GM18907 (cell line): ENCODE measurements around the gene ETS1.

Experiments used
- ATAC-seq: cut with Tn5 transposase; IDR thresholded peaks from one replicate; pipeline ENCODE4 v1.9.1; 2021; ENCODE audit warnings: mild to moderate bottlenecking, moderate library complexity; ENCODE audit not compliant: unreplicated experiment

Gene ETS1

DNA sequence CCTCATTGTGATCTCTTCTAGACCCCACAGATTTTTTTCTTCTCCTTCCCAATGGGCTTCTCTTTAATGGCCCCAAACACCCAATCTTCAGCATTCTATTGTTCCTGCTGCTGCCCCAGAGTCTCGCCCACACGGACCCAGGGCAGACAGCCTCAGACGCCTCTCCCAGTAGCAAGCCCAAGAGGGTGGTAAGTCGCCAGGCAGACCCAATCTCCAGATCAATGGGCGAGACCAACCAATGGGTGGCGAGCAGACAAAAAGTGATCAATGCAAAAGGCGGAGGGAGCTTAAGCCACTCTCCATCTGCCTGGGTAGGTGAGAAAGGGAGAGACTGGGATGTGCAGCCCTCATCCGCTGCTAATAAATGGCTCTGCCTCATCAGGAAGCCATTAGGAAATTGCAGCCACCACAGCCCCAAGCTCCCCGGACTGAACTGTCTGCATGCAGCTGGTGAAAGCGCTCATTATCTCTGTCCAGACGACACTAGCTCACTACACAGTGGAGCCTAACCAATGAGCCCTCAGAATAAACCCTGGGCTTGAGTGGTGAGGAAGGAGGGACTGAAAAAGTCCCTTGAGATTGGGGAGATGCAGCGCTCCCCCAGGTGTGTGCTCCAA lies 81.8 kb downstream of the ETS1 start:
- no peak for ATAC-seq

DNA sequence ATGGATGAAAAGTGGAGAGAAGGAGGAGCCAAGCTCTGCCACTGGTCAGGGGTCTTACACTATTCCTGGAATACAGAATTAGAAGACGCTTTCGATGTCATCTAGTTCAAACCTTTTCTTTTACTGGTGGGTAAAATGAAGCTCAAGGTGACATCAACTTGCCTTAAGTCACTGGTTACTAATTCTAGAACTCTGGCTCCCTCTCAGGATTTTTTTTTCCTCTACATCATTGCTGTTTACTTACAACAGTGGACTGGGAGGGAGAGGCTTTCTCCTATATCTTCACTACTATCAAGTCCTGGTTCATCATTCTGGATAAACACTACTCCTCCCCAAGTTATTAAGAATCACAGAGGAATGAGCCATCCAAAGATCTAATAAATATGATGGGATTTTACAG lies 82.9 kb downstream of the ETS1 start:
- ATAC-seq, result no peak

GRCh38 chr11:128503245-128503991 lies 83.9 kb downstream of the ETS1 start:
- ATAC-seq, result no peak

DNA sequence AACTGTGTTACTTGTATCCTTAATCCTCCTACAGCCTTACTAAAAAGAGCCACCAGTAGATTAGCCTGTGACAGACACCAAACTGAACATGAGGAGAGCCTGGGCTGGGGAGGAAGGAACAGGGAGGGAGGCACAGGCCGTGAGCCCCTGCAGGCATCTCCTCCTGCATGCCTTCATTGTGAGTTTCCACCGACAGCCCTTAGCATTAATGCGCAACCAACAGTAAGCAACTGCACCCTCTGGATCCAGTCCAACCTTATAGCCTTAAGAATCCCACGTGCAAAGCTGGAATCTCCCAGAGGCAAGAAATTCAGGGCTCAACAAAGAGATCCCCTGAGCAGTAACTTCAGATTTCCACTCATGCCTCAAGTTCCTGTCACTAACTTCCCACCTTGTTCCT lies 84.6 kb downstream of the ETS1 start:
- ATAC-seq, result no peak

GRCh38 chr11:128501632-128502549 lies 85.5 kb downstream of the ETS1 start:
- ATAC-seq, result no peak

DNA sequence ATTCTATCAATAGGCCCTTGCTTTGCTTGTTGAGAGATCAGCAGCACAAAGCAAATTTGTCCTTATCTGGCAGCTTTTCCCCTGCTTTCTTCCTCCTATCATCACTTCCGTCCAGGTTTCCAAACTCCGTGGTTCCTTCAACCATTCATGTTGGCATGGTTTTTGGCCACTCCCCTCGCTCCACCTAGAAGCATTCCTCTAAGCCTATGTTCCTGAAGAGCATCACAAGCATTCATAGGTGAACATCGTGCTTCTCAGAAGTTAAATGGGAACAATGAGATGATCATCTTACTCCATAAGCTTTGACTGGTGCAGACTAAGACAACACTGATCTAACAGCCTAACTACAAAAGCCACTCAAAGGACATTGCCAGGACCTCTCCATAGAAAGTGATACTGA lies 86.3 kb downstream of the ETS1 start:
- ATAC-seq, result no peak

- no peak for ATAC-seq
These were observed 86.9 kb downstream of the ETS1 start for GRCh38 chr11:128500493-128500892.

- ATAC-seq, result no peak
These were observed 87.6 kb downstream of the ETS1 start for GRCh38 chr11:128499613-128500253.

DNA sequence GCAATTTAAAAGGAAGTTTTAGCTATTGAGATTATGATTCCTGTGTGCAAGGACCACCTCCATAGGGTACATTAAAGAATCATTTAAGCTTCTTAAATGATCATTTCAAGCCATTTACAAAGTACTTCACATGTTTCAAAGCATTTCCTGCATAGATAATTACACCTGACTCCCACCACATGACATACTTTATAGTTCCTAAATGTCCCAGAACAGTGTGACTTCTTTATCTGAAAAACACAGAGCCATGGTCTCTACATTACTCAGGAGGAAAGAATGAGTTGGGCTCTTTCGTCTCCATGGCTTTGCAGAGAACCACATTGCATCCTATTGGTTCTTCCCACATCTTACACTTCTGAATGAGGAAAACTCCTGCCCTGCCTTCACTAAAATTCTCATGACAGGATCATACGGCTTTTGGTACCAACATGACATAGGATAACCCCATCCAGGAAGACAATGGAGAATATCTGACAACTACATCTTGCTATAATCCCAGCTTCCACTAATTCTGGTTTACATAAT lies 88.6 kb downstream of the ETS1 start:
- no peak for ATAC-seq

GRCh38 chr11:128497776-128498095 lies 89.6 kb downstream of the ETS1 start:
- no peak for ATAC-seq

DNA sequence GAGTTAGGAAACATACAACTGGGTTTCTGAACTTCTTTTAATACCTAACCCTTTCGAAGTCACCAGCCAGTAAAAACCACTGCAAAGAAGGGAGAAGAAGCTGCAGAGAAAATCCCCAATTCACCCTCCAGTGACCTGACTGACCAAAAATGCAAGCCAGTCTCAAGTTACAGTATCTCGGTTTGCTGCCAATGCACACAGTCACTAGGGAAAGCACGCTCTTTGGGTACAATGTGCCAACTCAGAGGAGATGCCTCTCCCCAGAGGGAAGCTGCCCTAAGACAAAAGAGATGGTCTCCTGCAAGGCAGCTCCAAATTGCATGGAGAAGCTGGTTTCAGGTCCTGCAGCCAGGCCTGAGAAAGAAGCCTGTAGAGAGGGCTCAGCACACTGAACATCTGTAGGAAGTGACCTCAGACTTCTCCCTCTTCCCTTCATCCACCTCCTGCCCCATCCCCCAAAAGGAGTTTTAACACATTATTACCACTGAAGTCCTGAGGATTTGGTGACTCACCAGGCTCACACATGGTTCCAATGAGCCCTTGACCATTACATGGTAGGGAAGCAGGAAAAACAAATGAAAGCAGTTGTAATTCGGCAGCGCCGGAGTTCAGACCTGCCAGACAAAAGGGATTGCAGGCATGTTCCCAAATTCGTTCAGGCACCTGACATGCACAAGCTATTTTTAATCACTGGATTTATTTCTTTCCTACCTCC lies 90.1 kb downstream of the ETS1 start:
- ATAC-seq, result peak; percentile 85

GRCh38 chr11:128496692-128497060 lies 90.7 kb downstream of the ETS1 start:
- no peak for ATAC-seq

DNA sequence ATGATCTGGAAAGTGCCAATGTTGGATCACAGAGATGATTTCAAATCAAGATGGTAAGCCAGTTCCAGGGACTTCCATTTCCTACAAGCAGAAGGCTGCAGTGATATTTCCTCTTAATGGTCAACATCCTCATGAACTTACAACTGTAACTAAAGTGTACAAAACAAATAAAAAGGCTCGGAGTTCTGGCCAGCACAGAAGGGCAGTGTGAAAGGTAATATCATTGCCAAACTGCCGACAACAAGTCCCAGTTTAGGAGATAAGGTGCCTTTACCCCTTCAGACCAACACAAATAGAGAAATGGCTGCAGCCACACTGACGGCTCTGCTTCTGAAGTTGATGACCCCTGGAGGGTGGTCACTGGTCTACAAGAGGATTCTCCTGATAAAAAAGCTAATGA lies 91.1 kb downstream of the ETS1 start:
- no peak for ATAC-seq

DNA sequence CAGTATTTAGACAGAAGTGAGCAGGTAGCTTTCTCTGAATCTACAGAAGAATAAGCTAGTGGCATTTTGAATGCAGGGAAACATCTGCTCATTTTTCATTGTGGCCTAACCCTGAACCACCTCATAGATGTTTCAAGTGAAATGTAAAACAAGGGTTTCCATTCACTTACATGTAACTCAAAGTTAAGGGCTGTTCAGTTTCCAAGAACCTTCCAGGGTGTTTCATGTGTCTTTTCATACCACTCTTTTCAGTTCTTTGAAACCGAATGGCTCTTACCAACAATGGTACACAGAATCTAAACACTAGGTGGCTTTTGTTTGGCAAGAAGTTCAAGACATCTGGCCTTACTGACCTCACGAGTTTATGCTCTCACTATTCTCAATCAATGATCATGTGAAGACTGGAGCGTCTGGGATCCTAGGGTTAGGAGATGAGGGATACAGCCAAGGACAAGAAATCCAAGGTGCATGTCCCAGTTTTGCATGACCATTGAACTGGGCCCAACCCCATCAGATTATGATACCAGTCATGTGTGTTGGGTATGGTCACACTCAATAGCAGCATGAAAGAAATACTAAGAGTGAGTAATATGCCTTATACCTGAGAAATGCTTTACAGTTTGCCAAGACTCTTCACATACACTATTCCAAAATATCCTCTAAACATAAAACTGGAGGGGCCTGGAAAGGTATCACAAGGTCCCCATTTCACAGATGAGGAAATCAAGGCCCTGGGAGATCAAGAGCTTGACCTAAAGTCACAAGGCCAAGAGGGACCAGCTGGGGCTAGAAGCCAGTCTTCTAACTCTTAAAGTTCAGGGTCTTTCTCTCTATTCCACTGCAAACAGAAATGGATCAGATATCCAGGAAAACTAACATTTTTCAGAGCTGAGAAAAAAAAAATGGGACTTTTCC lies 92.7 kb downstream of the ETS1 start:
- no peak for ATAC-seq

GRCh38 chr11:128493570-128493965 lies 93.8 kb downstream of the ETS1 start:
- ATAC-seq, result no peak

GRCh38 chr11:128492903-128493569 lies 94.3 kb downstream of the ETS1 start:
- ATAC-seq, result no peak

- ATAC-seq, result no peak
These were observed 94.9 kb downstream of the ETS1 start for GRCh38 chr11:128492461-128492860.

GRCh38 chr11:128491195-128491936 lies 96.0 kb downstream of the ETS1 start:
- no peak for ATAC-seq
